A549 (cell line): ENCODE measurements around the gene CD46. TPM values are rescaled to one million over a fixed set of nuclear protein-coding genes. Genes with fewer than 3 reads are reported as not detected.
"Not testable (repeated sequence)": the region's sequence is repeated elsewhere in the genome, so short reads cannot be mapped to it uniquely, and the experiment has no call there.

Experiments used
- ATAC-seq, 2 experiments: fragments of 200-7000 bp in 1 of 2; fragments of >200 bp in 1 of 2; cut with Nextera tagmentation in 1 of 2; cut with Tn5 transposase in 1 of 2; 3 replicates each; pipeline versions ENCODE4 v1.8.0 to v1.9.1; 2018 to 2020; ENCODE audit warnings: mild to moderate bottlenecking in 1 of 2, moderate library complexity in 1 of 2
- CTCF ChIA-PET: fragments of 300-600 bp; sonication (Branson Sonifier 250); formaldehyde crosslinking; extraction: SDS; loops from one replicate; lab custom pipeline; 2021; ENCODE audit warnings: antibody characterized with exemption, inconsistent platforms; lab: Yijun Ruan, JAX
- POLR2A ChIA-PET: fragments of 350-600 bp; formaldehyde crosslinking; extraction: SDS; loops from one replicate; lab custom pipeline; 2021; ENCODE audit warnings: antibody characterized with exemption, inconsistent platforms; lab: Yijun Ruan, JAX
- DNase-seq, 2 experiments: peaks; one replicate each; pipeline versions ENCODE4 v3.0.0 to v3.0.0-alpha.2; 2011 to 2016; ENCODE audit warnings: low read depth in 1 of 2, low spot score in 1 of 2
- FAIRE-seq: peaks from 2 replicates; lab custom pipeline; 2011; peaks lifted over from hg19 to GRCh38; lab: Jason Lieb, UNC
- H3K27ac ChIP-seq, 2 experiments: fragments of >200 bp; sonication (Bioruptor Twin); formaldehyde crosslinking; 3 replicates each; pipeline ENCODE4 v1.5.1; 2016 to 2017
- H3K4me1 ChIP-seq: fragments of >200 bp; sonication (Bioruptor Twin); formaldehyde crosslinking; 3 replicates; pipeline ENCODE4 v1.6.1; 2016
- H3K4me2 ChIP-seq: fragments of >200 bp; sonication (Bioruptor Twin); formaldehyde crosslinking; 3 replicates; pipeline ENCODE4 v1.6.1; 2016
- H3K4me3 ChIP-seq: fragments of >200 bp; sonication (Bioruptor Twin); formaldehyde crosslinking; 3 replicates; pipeline ENCODE4 v1.5.1; 2016
- H3K9me3 ChIP-seq: fragments of >200 bp; sonication (Bioruptor Twin); formaldehyde crosslinking; 3 replicates; pipeline ENCODE4 v1.6.1; 2016
- CEBPB ChIP-seq, 2 experiments: fragments of >200 bp in 1 of 2; sonication (Bioruptor Twin) in 1 of 2; formaldehyde crosslinking in 1 of 2; IDR thresholded peaks; 2 replicates each; pipeline ENCODE4 v1.6.1; 2012 to 2016
- EHMT2 ChIP-seq: fragments of 200-600 bp; sonication (generic); IDR thresholded peaks from 2 replicates; pipeline ENCODE4 v1.6.1; 2016; ENCODE audit warnings: antibody characterized with exemption, low read depth, mild to moderate bottlenecking, moderate library complexity
- FOXS1 ChIP-seq: fragments of 250-450 bp; sonication (Bioruptor Pico); IDR thresholded peaks from 2 replicates; pipeline ENCODE4 v1.5.0; 2020; ENCODE audit warnings: mild to moderate bottlenecking, moderate library complexity
- HOXB13 ChIP-seq: fragments of 250-450 bp; sonication (Bioruptor Pico); IDR thresholded peaks from 2 replicates; pipeline ENCODE4 v1.5.0; 2020; ENCODE audit warnings: low read depth, mild to moderate bottlenecking, moderate library complexity
- HOXB5 ChIP-seq: fragments of 250-450 bp; sonication (Bioruptor Pico); IDR thresholded peaks from 2 replicates; pipeline ENCODE4 v1.5.0; 2020; ENCODE audit warnings: mild to moderate bottlenecking, moderate library complexity
- PHF8 ChIP-seq: fragments of 200-600 bp; sonication (generic); IDR thresholded peaks from 2 replicates; pipeline ENCODE4 v1.6.1; 2016; ENCODE audit warnings: low read depth, mild to moderate bottlenecking, antibody characterized with exemption, moderate library complexity, borderline replicate concordance
- POLR2AphosphoS2 ChIP-seq: conservative IDR thresholded peaks from 2 replicates; pipeline ENCODE4 v1.6.1; 2012; ENCODE audit warnings: low read length, improper control_type of control experiment, inconsistent platforms
- RARB ChIP-seq: fragments of 250-450 bp; sonication (Bioruptor Pico); IDR thresholded peaks from 2 replicates; pipeline ENCODE4 v1.8.0; 2021; ENCODE audit warnings: mild to moderate bottlenecking, moderate library complexity
- REST ChIP-seq: fragments of 200-600 bp; sonication (generic); IDR thresholded peaks from 2 replicates; pipeline ENCODE4 v1.6.1; 2016; ENCODE audit warnings: antibody characterized with exemption, mild to moderate bottlenecking, moderate library complexity
- SMC3 ChIP-seq: fragments of >200 bp; sonication (Bioruptor Twin); formaldehyde crosslinking; IDR thresholded peaks from 3 replicates; pipeline ENCODE4 v1.6.1; 2018; ENCODE audit warnings: inconsistent platforms
- ZSCAN20 ChIP-seq: fragments of 250-450 bp; sonication (Bioruptor Pico); IDR thresholded peaks from 2 replicates; pipeline ENCODE4 v1.8.0; 2022; ENCODE audit warnings: mild to moderate bottlenecking, moderate library complexity
- WGBS: methylation state at CpG from one replicate; pipeline ENCODE4 v1.1.6; 2017; ENCODE audit errors: missing lambda C conversion rate; 5-methylcytosine and 5-hydroxymethylcytosine counted together
- polyA plus RNA-seq, 4 experiments: library from polyadenylated mRNA; depleted of rRNA in 3 of 4; stranded (reverse); fragments of >200 nt; fragmentation: RNase III in 1 of 4; extraction: RNeasy Plus Mini Kit Qiagen cat#74134 plus additional on column Dnase treatment in 1 of 4; gene quantifications; 2 replicates in 3 of 4; 3 replicates in 1 of 4; pipeline ENCODE4 v1.2.3, GENCODE V29; 2011 to 2017

Gene CD46
- polyA plus RNA-seq, 2 of the 4 experiments (the other 2 are of a cell fraction) = 142 to 239 TPM

- TF ChIP-seq PHF8 = no peak
- TF ChIP-seq EHMT2 = no peak
- no peak for TF ChIP-seq SMC3
- TF ChIP-seq HOXB5 (CRISPR knock-in tag) = no peak
- no peak for TF ChIP-seq ZSCAN20
- TF ChIP-seq, all 56 proteins: peak for 0
These were observed 12.1 kb downstream of the CD46 start (continued) for GRCh38 chr1:207763972-207764371.

DNA sequence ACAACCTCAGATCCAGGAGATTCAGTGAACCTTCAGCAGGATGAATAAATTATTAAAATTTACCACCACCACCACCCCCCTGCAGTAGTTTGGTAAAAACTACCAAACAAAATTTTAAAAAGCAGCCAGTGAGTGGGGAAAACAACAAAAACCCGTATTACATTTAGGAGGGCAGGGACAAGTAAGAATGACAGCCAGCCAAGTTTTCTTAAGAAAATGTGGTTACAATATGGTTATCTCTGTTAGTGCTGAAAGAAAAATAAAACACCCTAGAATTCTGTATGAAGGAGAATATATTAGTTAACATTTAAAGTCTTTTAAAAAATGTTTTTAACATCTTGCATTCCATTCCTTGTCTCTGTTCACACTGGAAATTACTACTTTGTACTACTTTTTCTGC is 14.7 kb downstream of the CD46 start:
- WGBS = 83% methylated on average over 1 of the region's 1 CpG
- FAIRE-seq = no peak
- H3K4me3 ChIP-seq = no peak overlapping the region
- POLR2A ChIA-PET = no interaction called here
- no peak for ATAC-seq
- TF ChIP-seq PHF8 = no peak
- TF ChIP-seq HOXB13 (CRISPR knock-in tag) = no peak
- TF ChIP-seq CEBPB (IDR thresholded peaks at IDR 0.05) = no peak
- no peak for TF ChIP-seq RARB (CRISPR knock-in tag)
- TF ChIP-seq REST = no peak
- TF ChIP-seq EHMT2 = no peak
- no peak for TF ChIP-seq POLR2AphosphoS2
- no peak for TF ChIP-seq SMC3
- TF ChIP-seq FOXS1 = no peak
- DNase-seq = no peak
- H3K4me1 ChIP-seq = no peaks in the 10 kb centered on the region
- H3K4me2 ChIP-seq = no peak overlapping the region
- CTCF ChIA-PET = no interaction called here
- H3K27ac ChIP-seq = no peak overlapping the region
- no peaks in the 10 kb centered on the region for H3K9me3 ChIP-seq

- H3K4me1 ChIP-seq, H3K27ac ChIP-seq, H3K4me3 ChIP-seq, CTCF ChIA-PET, H3K4me2 ChIP-seq, FAIRE-seq, H3K9me3 ChIP-seq, POLR2A ChIA-PET, DNase-seq, ATAC-seq: not testable (repeated sequence)
- 93% methylated on average over 4 of the region's 4 CpGs for WGBS
These were observed 18.7 kb downstream of the CD46 start for GRCh38 chr1:207770514-207770913.

GRCh38 chr1:207776045-207776444 is 24.2 kb downstream of the CD46 start:
- 87% methylated on average over 9 of the region's 9 CpGs for WGBS
- H3K9me3 ChIP-seq, H3K4me1 ChIP-seq, H3K4me2 ChIP-seq, POLR2A ChIA-PET, ATAC-seq, H3K27ac ChIP-seq, H3K4me3 ChIP-seq, DNase-seq, FAIRE-seq: not testable (repeated sequence)
- CTCF ChIA-PET = interaction anchor here (0.7 to 1.7 kb wide), 3 partner anchors 21 to 60 kb away, joined by 3 to 4 read pairs (median 3); no protein-coding TSS in a partner anchor

- H3K4me3 ChIP-seq, FAIRE-seq, H3K9me3 ChIP-seq, H3K27ac ChIP-seq, H3K4me1 ChIP-seq, DNase-seq, CTCF ChIA-PET, H3K4me2 ChIP-seq, POLR2A ChIA-PET, ATAC-seq: not testable (repeated sequence)
- 91% methylated on average over 7 of the region's 7 CpGs for WGBS
These were observed 25.6 kb downstream of the CD46 start for GRCh38 chr1:207777412-207777811.
